Stimulated activated CD4-positive, alpha-beta T cell treated with anti-CD3 and anti-CD28 coated beads, Interleukin-15, amount 100 ng/mL, for 48 hours (primary cell): Measurements from ENCODE around the gene CHCHD6.

Experiments used
- DNase-seq, 2 donors: peaks; one replicate each; pipeline ENCODE4 v3.0.0-alpha.2; 2020; ENCODE audit warnings: low read depth in 2 of 2

The CHCHD6 gene

DNA sequence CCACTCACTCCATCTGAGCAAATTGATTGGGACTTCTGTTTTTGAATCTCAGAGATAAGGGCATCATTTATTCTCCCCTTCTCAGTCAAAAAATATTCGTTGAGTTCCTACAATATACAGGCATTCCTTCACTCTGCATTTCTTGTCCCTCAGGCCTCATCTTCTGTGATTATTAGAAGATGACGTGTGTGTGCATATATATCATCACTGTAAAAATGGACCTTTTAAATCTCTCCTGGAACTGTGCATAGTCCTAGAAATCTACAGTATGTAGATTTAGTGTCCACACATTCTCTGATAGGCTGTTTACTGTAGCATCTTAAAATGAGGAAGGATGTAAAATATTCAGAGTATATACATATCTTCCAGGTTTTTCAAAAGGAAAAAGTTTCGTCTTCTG, 235.7 kb downstream of the CHCHD6 start:
- DNase-seq, result no peak

DNA sequence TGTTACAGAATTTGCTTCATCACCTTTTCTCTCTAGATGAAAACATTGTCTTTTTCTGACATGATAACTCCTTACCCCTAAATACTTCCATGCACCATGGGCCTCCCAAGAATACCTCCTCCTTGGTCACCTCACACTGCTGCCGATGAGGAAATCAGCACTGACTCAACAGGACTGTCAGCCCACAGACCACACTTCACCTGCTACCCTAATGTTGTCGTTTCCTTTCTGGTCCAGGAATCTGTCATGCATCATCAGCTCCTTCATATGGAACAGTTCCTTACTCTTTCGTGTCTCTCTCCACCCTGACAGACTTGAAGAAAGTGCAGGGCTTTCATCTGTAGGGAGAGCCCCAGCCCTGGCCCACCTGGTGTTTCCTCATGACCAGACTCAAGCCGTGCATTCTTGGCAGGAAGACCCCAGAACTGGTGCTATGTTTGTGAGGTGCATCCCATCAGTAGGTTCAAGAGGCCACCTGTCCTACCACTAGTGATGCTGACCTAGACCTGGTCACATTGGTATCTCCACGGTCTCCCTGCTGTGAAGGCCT, 237.8 kb downstream of the CHCHD6 start:
- no peak for DNase-seq

DNA sequence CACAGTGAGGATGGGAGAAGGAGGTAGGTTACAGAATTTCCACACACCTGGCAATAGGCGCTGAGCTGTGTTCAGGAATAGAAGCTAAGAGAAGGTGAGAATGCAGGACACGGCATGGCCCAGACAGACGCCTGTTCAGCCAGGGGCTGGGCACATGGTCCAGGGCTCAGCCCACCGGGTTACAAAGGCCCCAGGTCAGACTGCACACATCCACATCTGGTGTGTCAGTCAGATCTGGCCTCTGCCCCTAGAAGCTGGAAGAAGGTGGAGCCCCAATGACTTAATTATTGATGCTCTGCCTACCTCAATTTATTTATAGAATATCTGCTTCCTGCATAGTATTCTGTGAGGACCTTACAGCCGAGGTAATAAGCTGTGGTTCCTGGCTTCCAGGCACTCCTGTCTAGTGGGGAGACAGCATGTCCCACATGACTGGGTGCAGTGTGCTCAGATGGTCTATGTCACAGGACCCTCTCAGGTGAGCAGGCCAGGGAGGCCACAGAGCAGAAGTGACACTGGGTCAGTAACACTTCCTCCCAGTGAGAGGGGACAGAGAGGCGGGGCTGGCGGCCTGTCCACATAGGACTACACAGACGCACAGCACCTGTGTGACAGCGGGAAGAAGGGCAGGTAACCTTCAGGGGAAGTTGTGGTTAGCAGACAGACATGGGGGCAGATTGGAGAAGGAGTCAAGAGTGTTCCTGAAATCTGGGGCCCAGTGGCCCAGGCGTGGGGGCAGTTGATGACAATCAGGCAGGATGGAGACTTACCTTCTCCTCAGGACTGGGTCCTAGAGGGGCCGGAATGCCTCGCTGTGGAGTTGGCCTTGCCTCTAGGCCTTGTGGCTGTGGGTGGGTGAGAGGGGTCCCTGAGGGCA, 240.3 kb downstream of the CHCHD6 start:
- DNase-seq, result no peak

DNA sequence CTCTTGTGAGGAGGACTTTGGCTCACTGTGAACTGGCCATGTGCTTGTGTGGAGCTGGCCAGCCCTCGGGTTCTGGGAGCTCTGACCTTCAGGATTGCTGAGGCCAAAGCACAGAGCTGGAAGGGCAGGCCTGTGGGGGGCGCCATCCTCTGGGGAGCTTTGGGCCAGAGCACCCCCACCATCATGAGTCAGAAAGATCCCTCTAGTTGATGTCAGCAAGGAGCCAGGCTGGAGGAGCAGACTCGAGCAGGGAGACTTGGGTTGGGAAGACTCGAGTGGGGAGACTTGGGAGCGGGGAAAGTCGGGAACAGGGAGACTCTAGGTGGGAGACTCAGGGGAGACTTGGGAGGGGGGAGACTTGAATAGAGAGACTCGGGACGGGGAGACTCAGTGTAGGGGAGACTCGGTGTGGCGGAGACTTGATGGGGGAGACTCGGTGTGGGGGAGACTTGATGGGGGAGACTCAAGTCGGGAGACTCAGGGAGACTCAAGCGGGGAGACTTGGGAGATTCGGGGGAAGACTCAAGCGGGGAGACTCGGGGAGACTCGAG, 241.2 kb downstream of the CHCHD6 start:
- no peak for DNase-seq

DNA sequence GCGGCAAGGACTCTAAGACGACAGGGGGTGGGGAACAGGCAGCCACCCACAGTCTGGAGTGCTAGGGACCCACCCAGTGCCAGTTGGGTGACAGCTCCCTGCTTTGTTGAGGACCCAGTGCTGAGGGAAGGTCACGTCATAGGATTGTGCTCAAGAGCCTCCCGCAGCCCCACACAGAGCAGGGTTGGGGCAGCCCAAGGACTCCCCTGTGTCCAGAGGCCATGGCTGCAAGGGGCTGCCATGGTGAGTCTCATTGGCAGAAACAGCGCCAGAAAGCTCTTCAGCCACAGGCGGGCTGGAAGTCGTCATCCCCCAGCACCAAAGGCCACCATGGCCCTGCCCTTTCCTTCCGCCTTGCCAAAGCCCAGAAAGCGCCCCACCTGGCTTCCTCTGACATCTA, 241.9 kb downstream of the CHCHD6 start:
- DNase-seq, result no peak

DNA sequence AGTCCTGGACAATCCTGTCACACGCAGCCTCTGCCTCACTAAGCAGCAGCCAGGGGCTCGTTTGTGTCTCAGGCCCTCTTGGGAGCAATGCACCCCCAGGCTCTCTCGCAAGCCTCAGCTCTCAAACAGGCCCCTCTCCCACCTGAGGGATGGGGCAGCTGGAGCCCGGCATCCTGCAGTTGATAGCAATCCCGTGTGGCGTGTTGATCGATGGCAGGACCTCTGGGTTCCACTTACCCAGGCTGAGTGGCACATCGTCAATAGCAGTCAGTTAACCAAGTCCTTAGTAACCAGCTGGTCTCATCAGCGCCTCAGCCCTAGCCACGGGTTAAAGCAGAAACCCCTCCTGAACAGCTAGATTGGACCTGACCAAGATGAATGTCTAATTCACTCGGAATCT, 242.4 kb downstream of the CHCHD6 start:
- no peak for DNase-seq

DNA sequence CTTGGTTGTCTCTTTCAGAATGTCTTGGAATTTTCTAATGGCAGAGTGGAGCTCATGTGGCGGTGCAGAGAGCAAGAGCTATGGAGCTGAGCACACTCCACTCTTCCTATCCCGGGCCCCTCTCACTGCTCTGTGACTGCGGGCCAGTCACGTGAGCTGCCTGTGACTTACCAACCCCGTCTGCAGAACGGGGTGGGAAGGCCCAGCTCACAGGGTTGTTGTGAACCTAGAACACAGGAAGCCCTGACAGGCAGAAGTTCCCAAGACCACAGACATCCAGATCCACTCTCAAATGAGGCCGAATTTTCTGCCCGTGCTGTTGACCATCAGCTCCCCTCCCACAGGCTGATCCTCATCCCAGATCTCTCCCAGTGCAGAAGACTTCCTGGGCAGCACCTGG, 243.4 kb downstream of the CHCHD6 start:
- no peak for DNase-seq

DNA sequence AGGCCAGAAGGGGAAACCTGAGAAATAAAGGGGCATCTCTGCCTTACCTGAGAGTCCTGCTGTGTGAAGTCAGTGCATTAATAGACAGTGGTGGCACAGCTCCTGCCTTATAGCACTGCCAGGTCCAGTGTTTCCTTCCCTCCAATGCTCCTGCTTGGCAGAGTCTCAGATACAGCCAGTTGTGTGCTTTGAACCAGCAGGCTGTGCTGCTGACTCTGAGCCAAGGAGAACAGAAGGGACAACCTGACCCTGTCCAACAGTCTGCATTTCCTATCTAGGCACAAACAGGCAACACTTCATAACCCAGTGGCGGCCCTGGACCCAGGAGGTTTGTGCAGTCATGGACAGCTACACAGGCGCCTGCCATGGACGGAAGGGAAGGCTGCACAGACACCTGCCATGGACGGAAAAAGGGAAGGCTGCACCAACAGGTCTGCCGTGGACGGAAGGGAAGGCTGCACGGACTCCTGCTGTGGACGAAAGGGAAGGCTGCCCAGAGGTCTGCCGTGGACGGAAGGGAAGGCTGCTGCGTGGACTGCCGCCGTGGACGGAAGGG, 245.0 kb downstream of the CHCHD6 start:
- no peak for DNase-seq

DNA sequence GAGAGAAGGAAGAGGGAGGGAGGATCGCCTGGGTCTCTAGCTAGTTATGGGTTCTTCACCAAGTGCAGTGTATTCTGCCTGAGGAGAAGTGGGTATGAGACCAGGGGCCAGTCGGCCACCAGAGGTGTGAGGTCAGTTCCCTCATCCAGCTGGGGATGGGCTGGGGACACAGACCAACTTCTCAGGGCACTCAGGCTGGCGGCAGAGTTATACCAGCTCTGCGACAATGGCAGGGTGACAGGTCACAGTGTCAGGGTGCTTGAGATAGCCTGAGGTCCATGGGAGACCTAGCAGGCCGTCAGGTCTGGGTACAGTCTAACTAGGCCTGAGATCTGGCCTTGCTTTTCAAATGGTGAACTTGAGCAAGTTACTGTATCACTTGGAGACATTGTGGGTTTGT, 247.5 kb downstream of the CHCHD6 start:
- no peak for DNase-seq

DNA sequence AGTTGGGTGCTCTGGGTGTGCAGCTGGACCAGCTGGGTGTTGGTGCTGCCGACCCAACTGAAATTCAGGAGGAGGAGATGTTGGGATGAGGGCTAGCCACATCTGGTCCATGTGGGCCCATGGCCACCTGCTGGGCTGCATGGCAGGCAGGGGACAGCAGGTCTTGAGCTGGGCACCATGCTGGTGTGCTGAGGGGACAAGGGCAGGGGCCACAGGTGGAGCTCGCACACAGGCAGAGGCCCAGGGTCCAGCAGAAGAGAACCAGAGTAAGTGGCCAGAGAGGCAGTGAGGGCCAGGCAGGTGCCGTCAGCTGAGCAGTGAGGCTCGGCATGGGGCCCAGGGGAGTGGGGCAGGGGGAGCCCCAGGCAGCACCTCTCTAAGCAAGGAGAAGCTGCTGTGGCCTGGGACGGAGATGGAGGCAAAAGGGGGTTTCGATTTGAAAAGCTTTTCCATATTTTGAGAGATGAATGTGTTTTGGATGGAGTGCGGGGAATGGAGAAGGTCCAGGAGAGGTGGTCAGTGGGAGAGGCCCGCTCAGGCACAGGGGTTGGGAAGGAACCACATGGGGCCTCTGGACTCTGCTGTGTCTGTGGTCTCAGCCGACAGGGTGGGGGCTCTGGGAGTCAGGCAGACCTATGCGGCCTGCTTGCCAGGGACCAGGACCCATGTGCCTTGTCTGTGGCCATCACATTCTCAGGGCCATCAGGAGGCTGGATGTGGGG, 248.4 kb downstream of the CHCHD6 start:
- no peak for DNase-seq

DNA sequence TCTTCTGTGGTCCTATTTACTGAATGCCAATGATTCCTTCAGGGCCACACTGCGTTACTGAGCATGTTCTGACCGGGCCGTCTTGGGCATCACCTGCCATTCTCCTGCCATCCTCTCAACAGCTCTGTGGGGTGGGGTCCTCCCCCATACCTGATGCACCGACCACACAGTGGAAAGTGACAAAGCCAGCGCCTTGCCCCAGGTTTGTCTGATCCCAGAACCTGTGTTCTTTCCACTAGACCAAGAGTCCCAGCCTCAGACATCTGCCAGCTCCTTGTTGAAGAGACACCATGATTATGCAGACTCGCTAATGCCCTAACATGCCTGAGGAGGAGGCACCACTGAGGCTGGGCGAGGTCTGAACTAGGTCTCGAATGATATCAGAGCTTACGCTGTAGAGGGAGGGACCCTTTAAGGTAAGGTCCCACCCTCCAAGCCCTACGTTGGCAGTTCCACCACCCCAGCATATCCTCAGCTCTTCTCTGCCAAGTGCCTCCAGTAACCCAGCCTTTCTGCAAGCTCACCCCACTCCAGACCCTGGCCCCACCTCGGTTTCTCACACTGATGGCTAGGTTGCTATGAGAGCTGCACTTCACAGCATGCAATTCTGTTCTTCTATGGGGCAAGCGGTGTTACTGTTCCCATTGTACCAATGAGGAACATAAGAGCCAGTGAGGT, 249.1 kb downstream of the CHCHD6 start:
- DNase-seq, result no peak

DNA sequence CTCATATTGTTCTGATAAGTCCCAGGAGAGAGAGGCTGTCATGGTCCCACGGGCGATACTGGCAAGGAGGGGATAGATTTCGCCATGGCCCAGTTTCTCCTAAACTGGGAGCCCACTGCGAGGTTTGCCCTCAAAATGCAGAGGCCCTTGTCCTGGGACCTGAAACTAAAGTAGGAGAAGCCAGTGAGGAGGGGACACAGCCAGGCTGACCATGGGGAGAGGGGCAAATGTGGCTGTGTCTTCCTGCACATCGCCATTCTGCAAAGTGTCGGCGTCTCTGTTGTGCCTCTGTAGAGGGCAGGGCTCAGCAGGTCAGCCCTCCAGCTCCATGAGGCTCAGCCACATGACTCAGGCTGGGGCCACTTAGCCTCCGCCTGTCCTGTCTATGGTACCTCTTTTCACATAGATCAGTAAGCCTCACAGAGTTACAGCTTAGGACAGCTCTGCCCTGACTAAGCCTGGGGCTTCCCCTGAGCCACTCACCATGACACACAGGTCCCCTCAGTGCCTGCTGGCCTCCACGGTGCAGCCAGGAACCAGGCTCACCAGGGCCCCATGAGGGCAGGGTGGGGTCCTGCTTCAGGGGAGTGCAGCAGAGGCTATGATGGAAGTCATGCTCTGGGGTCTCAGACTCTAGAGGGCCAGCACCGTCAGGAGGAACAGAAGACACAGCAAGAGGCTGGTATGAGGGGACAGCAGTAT, 250.3 kb downstream of the CHCHD6 start:
- peak in 1 of 2 donors; percentile 7 for DNase-seq

DNA sequence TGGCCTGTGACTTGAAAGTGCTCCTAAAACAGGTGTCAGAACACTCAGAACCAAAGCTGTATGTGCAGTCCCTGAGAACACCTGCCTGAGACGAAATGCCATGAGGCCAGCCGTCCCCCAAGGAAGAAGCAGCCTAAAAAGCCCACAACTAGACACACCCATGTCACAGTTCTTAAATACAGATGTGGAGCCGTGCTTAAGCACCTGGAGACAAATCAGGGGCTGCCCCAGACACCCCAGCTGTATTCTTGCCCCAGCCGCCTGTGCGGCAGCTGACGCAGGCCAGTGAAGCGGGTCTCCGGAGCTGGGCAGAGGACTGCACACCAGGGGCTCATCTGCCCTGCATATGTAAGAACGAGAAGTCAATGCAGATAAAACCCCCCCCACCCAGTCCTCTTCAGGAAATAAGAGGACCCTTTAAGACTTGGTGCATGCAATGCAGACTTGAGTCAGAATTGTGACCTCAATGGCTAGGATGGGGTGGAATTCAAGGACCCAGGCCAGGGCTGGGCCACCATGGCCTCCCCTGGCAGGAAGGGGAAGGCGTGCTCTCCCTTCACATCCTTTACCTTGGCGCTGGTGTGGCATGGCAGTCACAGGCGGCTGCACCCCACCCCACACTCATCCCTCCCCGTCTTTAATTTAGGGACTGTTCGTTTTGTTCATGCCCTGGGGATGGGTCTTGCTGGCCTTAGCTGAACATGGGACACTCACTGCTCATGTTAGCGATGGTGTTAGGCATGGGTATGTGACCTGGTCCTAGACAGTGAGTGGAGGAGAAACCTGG, 251.2 kb downstream of the CHCHD6 start:
- DNase-seq, result no peak

DNA sequence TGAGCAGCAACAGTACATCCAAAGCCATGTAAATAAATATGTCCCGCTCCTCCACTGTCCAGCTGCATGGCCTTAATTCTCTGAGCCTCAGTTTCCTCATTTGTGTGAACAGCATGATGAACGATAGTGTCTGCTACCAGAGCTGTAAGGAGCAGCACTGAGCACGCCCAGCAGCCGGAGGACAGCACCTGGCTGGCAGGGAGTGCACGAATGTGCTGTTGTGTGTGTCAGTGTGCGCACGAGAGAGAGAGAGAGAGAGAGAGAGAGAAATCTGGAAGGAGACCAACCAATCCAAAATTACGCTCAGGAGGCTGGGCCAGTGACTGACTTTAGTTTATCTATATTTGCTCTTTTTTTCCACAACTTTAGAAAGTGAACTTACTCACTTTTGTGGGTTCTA, 252.3 kb downstream of the CHCHD6 start:
- DNase-seq, result no peak

DNA sequence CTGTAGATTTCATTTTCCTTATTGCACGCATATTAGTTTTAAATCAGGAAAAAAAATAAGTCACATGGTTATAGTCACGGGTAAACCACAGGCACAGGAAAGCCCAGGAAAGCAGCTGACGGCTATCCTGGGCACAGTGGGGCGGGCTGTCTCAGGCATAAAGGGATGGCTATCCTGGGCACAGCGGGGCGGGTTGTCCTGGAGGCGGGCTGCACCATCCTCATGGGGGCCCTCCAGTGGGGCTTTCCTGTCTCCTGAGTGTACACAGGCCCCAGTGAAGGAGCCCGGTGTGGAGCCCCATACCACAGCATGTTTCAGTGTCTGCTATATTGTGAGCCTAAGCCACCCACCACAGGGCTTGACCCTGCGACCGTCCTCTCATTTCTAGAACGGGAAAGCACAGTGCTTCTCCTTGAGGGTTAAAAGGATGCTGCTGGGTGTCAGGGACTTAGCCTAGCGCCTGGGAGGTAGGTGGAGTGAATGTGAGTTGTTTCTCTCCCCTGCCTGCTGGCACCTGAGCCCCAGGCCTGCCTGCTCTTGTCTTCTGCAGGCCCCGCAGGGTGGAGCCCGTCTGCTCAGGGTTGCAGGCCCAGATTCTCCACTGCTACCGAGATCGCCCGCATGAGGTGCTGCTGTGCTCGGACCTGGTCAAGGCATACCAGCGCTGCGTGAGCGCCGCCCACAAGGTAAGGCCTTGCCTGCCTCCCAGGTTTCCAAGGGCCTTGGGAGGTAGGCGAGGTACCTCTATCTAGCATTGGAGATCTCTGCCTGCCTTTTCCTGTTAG, 253.0 kb downstream of the CHCHD6 start:
- DNase-seq, result no peak

DNA sequence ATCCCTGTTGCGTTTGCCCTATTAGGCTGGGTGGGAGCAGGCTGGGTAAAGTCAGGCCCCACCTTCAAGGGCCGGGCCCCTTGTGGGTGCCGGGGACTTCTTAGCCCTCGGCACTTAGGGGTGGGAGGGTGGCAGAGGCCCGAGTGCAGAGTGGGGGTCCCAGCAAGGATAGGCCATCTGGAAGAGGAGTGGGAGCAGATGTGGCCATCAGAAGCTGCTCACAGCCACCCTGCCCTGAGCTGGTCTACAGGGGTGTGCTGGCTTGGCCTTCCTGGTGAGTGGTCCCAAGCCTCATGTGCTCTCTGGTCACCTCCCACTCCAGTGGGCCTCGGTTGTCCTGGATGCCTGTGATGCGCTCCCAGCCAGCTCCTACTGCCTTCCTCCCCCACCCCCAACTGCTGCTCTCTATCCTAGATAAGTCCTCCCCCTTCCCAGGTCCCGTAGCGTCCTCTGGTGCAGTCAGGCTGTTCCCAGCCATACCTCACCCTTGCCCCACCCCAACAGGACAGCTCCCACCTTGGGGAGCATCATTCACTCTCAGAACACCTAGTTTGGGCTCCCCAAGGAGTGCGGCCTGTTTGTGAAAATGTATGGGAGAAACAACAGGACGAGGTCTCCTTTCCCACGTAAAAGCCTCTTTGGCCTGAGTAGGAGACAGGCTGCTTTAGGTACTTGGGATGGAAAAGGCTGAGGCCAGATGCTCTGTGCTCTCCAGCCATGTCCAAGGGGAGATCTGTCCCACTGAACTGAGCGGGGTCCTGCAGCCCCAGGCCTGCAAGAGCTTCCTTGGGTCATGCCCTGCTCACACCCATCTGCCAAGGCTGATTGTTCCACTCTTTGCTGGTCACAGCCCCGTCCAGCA, 254.0 kb downstream of the CHCHD6 start:
- no peak for DNase-seq

DNA sequence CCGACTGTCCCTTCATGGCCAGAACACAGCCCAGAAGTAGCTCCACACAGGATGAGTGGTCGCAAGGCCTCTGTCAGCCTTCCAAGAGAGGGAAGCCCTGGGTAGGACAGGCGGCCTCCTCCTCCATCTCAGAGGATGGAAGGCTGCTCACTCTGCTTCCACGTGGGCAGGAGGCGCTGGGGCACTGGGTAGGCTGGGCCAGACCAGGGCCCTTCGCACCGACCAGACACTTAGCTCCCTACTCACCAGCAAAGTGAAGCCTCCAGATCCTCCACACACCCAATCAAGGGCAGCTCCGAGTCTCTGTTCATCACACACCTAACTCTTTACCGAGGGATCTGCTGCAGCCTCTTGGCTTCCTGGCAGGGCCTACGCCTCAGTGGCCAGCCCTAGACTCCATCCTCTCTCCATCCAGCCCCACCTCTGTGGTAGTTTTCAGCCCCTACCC, 254.6 kb downstream of the CHCHD6 start:
- no peak for DNase-seq

DNA sequence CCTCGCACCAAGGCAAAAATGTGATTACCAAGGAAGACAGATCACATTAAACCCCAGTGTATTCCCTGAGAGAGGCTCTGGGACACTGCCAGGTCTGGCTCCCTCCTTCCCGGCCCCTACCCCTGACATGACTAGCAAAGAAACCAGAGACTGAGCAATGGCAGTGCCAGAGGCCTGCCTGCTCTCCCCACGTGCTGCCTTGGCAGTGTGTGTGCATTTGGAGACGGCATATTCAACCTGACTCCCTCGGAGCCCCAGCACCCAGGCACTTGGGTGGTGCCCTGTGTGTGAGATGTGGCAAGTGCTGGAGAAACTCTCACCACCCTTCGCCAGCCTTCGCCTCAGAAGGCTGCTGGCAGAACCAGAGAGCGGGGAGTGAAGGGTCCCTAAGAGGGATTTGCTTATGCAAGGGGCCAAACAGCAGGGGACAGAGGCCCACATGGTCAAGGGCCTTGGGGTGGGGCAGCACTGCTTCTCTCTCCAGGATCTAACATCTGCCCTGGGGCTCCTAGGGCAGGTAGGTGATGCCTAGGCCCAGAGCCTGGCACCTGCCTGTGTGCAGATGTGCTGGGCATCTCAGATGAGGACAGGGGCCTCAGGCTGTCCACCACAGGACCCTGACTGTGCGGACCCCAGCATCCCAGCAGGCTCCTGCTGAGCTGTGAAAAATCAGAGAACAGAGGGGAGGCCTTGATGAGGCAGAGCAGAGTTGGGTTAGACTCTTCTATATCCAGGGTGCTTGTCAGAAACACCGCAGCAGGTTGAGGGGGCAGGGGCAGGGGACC, 255.3 kb downstream of the CHCHD6 start:
- DNase-seq, result no peak
